Panc1 (cell line): ENCODE measurements around the gene LRP1B. TPM values are rescaled to one million over a fixed set of nuclear protein-coding genes. Genes with fewer than 3 reads are reported as not detected.

Experiments used
- ATAC-seq: fragments of 200-7000 bp; cut with Tn5 transposase; 2 replicates; pipeline ENCODE4 v1.9.1; 2020; ENCODE audit warnings: mild to moderate bottlenecking, moderate library complexity
- BruUV-seq: library from RNA; stranded (reverse); fragments of 400-500 nt; replicated peaks from 2 replicates; lab custom pipeline; 2021; lab: Mats Ljungman, UMichigan
- CTCF ChIA-PET: fragments of 300-600 bp; sonication (Branson Sonifier 250); formaldehyde crosslinking; loops from one replicate; lab custom pipeline; 2022; ENCODE audit warnings: antibody characterized with exemption; lab: Charles Lee
- POLR2A ChIA-PET: fragments of 300-600 bp; sonication (Branson Sonifier 250); formaldehyde crosslinking; loops from one replicate; lab custom pipeline; 2022; ENCODE audit warnings: antibody characterized with exemption; lab: Charles Lee
- DNase-seq: peaks from one replicate; pipeline ENCODE4 v3.0.0-alpha.2; 2010; ENCODE audit warnings: low read depth, low spot score
- H3K27ac ChIP-seq: 2 replicates; pipeline ENCODE4 v1.5.1; 2011; ENCODE audit warnings: mild to moderate bottlenecking, low read length, inconsistent platforms
- H3K27me3 ChIP-seq: fragments of 200-500 bp; sonication (Bioruptor generic); 2 replicates; pipeline ENCODE4 v1.6.0; 2014; ENCODE audit warnings: low read length, inconsistent platforms; ENCODE audit not compliant: control insufficient read depth, insufficient read depth
- H3K36me3 ChIP-seq: fragments of 200-500 bp; sonication (Bioruptor generic); 2 replicates; pipeline ENCODE4 v1.5.1; 2014; ENCODE audit warnings: inconsistent platforms, mild to moderate bottlenecking, low read length, moderate library complexity; ENCODE audit not compliant: control insufficient read depth, insufficient read depth
- H3K4me1 ChIP-seq: 2 replicates; pipeline ENCODE4 v1.5.1; 2011; ENCODE audit warnings: inconsistent platforms, mild to moderate bottlenecking, low read length, moderate library complexity; ENCODE audit not compliant: control insufficient read depth, insufficient read depth
- H3K4me3 ChIP-seq, 2 experiments: 2 replicates each; pipeline ENCODE4 v1.5.1; 2011 to 2012; ENCODE audit warnings: low read depth in 2 of 2, low read length in 2 of 2, mild to moderate bottlenecking in 2 of 2, inconsistent platforms in 1 of 2, moderate library complexity in 1 of 2
- H3K9me3 ChIP-seq: fragments of 200-500 bp; sonication (Bioruptor generic); 2 replicates; pipeline ENCODE4 v1.5.1; 2014; ENCODE audit warnings: low read depth, mild to moderate bottlenecking, inconsistent platforms, low read length, moderate library complexity; ENCODE audit not compliant: control insufficient read depth, insufficient read depth
- POLR2AphosphoS5 ChIP-seq: IDR thresholded peaks from 2 replicates; pipeline ENCODE4 v1.6.1; 2012; ENCODE audit warnings: mild to moderate bottlenecking, low read depth, low read length, moderate library complexity
- SIN3A ChIP-seq: IDR thresholded peaks from 2 replicates; pipeline ENCODE4 v1.6.1; 2012; ENCODE audit warnings: low read depth, mild to moderate bottlenecking, low read length, moderate library complexity, borderline replicate concordance; ENCODE audit not compliant: insufficient read depth
- TCF7L2 ChIP-seq: IDR thresholded peaks from 2 replicates; pipeline ENCODE4 v1.6.1; 2011; ENCODE audit warnings: mild to moderate bottlenecking, low read depth, low read length, inconsistent platforms
- in situ Hi-C: cut with HindIII; loops from 2 replicates; pipeline ENCODE4 v1.10.0; 2016; ENCODE audit warnings: low sequenced_read_pairs, low pct_unique_long_range_greater_than_20kb
- intact Hi-C: fragments of 100-400 bp; cut with micrococcal nuclease; formaldehyde crosslinking; loops from one replicate; pipeline ENCODE4 v1.10.0; 2022; ENCODE audit not compliant: unreplicated experiment
- total RNA-seq: library from RNA; stranded (reverse); gene quantifications from one replicate; pipeline ENCODE4 v1.2.1, GENCODE V29; 2021; ENCODE audit not compliant: unreplicated experiment
- TF ChIP-seq, protein P1 (sequence below): fragments of 450-650 bp; IDR thresholded peaks from 2 replicates; pipeline ENCODE4 v1.5.1; 2017; ENCODE audit warnings: mild to moderate bottlenecking
- TF ChIP-seq, protein P2 (sequence below), 2 experiments: IDR thresholded peaks; 2 replicates each; pipeline ENCODE4 v1.6.1; 2011 to 2012; ENCODE audit warnings: low read depth in 2 of 2, control low read depth in 1 of 2, low read length in 1 of 2, mild to moderate bottlenecking in 1 of 2, moderate library complexity in 1 of 2; ENCODE audit not compliant: insufficient read depth in 1 of 2

Gene LRP1B
- total RNA-seq, 1 experiment from 2014 or later: 0.54 TPM

DNA sequence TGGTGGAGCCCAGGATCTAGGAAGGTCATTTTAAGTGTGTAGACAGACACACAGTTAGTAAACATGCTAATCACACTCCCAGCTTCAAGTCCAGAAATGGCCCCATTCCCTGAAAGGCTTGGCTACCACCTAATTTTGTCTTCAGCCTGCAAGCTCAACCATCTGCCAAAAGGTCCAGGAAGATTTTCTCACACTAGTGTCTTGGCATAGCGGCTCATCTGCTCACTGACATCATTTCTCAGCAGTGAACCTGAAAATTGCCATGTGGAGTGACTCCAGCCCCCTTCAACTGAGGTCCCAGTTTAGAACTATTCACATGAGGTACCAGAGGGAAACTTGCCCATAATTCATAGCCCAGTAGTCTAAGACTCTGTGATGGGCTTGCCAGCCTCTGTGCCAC, 748.9 kb downstream of the LRP1B start:
- BruUV-seq: no TSS peak
- ChIA-PET CTCF (no interaction called here), POLR2A (no interaction called here)

DNA sequence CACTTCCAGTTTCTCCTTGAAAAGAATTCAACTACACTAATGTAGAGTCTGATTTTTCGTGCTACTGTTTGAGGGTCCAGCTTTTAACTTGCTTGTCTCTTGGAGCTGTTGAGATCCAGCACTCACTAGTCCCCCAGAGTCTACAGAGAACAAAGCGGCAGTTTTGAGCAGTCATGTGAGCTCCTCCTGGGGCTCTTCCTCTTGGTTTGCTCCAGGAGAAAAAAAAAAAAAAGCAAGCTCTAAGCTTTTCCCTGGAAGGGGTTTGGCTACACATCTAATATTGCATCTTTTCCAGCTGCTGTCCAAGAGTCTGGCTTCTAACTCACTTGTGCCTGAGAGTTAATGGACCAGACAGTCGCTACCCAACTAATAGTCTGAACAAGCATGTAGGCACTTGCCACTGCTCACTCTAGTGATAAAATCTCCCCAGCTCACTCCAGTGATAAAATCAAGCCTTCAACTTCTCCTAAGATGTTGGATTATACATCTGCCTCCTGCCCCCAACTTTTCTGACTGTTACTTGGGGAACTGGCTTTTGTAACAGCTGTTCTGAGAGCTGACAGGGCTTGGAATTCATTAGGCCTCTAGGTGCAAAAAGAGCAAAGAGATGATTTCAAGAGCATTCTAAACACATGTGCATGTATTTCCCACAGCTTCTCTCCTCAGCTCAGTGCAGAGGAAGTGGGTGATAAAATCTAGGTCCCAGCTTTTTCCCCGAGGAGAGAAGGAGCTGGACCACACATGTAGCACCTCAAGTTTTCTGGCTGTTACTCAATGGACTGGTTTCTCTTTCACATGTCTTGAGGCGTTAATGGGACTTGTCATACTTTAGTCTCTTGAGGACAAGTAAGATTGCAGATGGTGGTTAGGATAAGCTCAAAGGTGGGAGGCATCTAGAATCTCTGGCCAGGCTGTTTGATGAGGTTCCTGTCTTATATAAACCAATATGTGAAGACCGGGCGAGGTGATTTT, 750.5 kb downstream of the LRP1B start:
- POLR2A ChIA-PET: interaction anchor here (0.6 kb wide), 1 partner anchor 1271 kb away, joined by 3 read pairs; no protein-coding TSS in a partner anchor
- BruUV-seq: no TSS peak
- Histone ChIP-seq H3K9me3 (no peaks in the 10 kb centered on the region), H3K4me3 (no peak overlapping the region), H3K4me1 (no peaks in the 10 kb centered on the region), H3K27ac (no peak overlapping the region), H3K36me3 (no peaks in the 10 kb centered on the region), H3K27me3 (no peaks in the 10 kb centered on the region)
- intact Hi-C loops (no loop called here), in situ Hi-C loops (no loop called here)
- CTCF ChIA-PET: interaction anchor here (0.6 kb wide), 1 partner anchor 46 kb away, joined by 3 read pairs; no protein-coding TSS in a partner anchor
- TF ChIP-seq POLR2AphosphoS5 (no peak), SIN3A (no peak), TCF7L2 (no peak)
- TF ChIP-seq, protein P1, sequence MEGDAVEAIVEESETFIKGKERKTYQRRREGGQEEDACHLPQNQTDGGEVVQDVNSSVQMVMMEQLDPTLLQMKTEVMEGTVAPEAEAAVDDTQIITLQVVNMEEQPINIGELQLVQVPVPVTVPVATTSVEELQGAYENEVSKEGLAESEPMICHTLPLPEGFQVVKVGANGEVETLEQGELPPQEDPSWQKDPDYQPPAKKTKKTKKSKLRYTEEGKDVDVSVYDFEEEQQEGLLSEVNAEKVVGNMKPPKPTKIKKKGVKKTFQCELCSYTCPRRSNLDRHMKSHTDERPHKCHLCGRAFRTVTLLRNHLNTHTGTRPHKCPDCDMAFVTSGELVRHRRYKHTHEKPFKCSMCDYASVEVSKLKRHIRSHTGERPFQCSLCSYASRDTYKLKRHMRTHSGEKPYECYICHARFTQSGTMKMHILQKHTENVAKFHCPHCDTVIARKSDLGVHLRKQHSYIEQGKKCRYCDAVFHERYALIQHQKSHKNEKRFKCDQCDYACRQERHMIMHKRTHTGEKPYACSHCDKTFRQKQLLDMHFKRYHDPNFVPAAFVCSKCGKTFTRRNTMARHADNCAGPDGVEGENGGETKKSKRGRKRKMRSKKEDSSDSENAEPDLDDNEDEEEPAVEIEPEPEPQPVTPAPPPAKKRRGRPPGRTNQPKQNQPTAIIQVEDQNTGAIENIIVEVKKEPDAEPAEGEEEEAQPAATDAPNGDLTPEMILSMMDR: no peak
- TF ChIP-seq, protein P2, sequence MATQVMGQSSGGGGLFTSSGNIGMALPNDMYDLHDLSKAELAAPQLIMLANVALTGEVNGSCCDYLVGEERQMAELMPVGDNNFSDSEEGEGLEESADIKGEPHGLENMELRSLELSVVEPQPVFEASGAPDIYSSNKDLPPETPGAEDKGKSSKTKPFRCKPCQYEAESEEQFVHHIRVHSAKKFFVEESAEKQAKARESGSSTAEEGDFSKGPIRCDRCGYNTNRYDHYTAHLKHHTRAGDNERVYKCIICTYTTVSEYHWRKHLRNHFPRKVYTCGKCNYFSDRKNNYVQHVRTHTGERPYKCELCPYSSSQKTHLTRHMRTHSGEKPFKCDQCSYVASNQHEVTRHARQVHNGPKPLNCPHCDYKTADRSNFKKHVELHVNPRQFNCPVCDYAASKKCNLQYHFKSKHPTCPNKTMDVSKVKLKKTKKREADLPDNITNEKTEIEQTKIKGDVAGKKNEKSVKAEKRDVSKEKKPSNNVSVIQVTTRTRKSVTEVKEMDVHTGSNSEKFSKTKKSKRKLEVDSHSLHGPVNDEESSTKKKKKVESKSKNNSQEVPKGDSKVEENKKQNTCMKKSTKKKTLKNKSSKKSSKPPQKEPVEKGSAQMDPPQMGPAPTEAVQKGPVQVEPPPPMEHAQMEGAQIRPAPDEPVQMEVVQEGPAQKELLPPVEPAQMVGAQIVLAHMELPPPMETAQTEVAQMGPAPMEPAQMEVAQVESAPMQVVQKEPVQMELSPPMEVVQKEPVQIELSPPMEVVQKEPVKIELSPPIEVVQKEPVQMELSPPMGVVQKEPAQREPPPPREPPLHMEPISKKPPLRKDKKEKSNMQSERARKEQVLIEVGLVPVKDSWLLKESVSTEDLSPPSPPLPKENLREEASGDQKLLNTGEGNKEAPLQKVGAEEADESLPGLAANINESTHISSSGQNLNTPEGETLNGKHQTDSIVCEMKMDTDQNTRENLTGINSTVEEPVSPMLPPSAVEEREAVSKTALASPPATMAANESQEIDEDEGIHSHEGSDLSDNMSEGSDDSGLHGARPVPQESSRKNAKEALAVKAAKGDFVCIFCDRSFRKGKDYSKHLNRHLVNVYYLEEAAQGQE (IDR thresholded peaks at IDR 0.05; ENCODE audit: insufficient read depth in 1 of 2, low read depth in 2 of 2, low read length in 1 of 2): no peak
- no peak for DNase-seq
- no peak for ATAC-seq

More for the DNA sequence above, 748.9 kb downstream of the LRP1B start:
- no peak for DNase-seq
- no peak overlapping the region for H3K27ac ChIP-seq
- no peaks in the 10 kb centered on the region for H3K27me3 ChIP-seq
- H3K9me3 ChIP-seq: no peaks in the 10 kb centered on the region
- no peaks in the 10 kb centered on the region for H3K4me1 ChIP-seq
- TF ChIP-seq TCF7L2 (no peak), SIN3A (no peak)
- TF ChIP-seq, protein P1: no peak
- no peak for ATAC-seq
- intact Hi-C loops (no loop called here), in situ Hi-C loops (no loop called here)
- H3K36me3 ChIP-seq: no peaks in the 10 kb centered on the region
- H3K4me3 ChIP-seq: no peak overlapping the region
